Measurements from ENCODE around the gene RGS4.

DNA sequence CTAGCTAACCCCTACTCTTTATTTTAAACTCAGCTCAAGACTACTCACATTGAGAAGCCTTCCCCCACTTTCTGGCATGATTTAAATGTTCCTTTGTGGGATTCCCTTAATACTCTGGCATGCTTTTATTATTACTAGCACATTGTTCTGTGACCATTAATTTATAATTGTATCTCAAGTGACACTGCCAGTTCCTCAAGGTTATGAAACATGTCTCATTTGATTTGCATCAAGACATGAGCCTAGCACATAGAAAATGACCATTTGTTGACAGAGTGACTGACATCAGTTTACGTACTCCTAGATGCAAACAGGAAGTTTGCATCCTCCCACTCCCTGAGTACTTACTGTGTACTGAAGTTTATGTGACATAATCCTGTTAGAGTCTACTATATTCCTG, 15.2 kb downstream of the RGS4 start:
- TF ChIP-seq SP1 (IDR thresholded peaks at IDR 0.05) (no peak), TARDBP (IDR thresholded peaks at IDR 0.05) (no peak), CTBP1 (IDR thresholded peaks at IDR 0.05; ENCODE audit: borderline replicate concordance) (no peak), NFRKB (IDR thresholded peaks at IDR 0.05) (no peak), L3MBTL2 (conservative IDR thresholded peaks at IDR 0.05) (no peak), ELF4 (IDR thresholded peaks at IDR 0.05) (no peak)

All from HEK293T (cell line).